SK-N-SH treated with all-trans-retinoic acid at 6 μM for 48 hours (cell line): Measurements from ENCODE around the gene PTOV1.

Experiments
- CREB5 ChIP-seq: fragments of 250-450 bp; sonication (Bioruptor Pico); IDR thresholded peaks from 2 replicates; pipeline ENCODE4 v1.5.1; 2020; ENCODE audit warnings: low read depth, mild to moderate bottlenecking, moderate library complexity
- SNAI2 ChIP-seq: fragments of 250-450 bp; sonication (Bioruptor Pico); IDR thresholded peaks from 2 replicates; pipeline ENCODE4 v1.5.0; 2020; ENCODE audit warnings: mild to moderate bottlenecking, moderate library complexity
- TCF4 ChIP-seq: fragments of 250-450 bp; sonication (Bioruptor Pico); IDR thresholded peaks from 2 replicates; pipeline ENCODE4 v1.8.0; 2021; ENCODE audit warnings: mild to moderate bottlenecking, moderate library complexity, borderline replicate concordance

GRCh38 chr19:49858088-49858985 is 7.4 kb downstream of the PTOV1 start:
- TF ChIP-seq TCF4 (no peak), SNAI2 (CRISPR knock-in tag) (no peak), CREB5 (no peak)
